ENCODE measurements around the gene SUDS3. TPM values are rescaled to one million over a fixed set of nuclear protein-coding genes. Genes with fewer than 3 reads are reported as not detected.

The SUDS3 gene
- total RNA-seq, 1 experiment from 2014 or later: 50.5 TPM

DNA sequence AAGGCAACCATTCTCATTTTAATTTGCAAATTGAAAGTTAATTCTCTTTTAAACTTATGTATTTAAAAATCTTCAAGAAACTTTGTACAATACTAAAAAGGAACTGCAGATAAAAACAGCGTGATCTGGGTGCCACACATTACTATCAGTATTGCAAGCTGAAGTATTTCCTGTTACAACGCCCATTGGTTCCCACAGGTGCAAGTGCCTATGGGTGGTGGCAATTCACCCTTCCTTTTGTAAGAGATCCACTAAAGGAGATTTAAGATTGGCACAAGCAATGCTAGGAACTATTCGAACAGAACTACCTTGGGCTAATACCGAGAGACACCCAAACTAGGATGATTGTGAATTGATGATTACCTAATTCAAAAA lies 16.8 kb upstream of the SUDS3 start:
- Histone ChIP-seq H2BK12ac (ENCODE audit: insufficient read length, low read depth, low read length) (no peak overlapping the region), H4K91ac (ENCODE audit: insufficient read length, low read depth, low read length) (no peak overlapping the region), H3K23ac (ENCODE audit: insufficient read length, low read depth, low read length) (no peak overlapping the region), H3K56ac (ENCODE audit: insufficient read length, low read depth, low read length) (no peak overlapping the region), H2AK5ac (ENCODE audit: insufficient read length, low read length) (no peak overlapping the region), H3T11ph (ENCODE audit: low read length) (no peak overlapping the region), H3K14ac (ENCODE audit: insufficient read depth, low read length) (no peak overlapping the region), H3K9ac (ENCODE audit: extremely low read depth, insufficient read length, low read length) (no peak overlapping the region), H3K4me1 (ENCODE audit: insufficient read depth, low read length) (no peaks in the 10 kb centered on the region; the same call in 1 of the 2 replicates), H2BK20ac (ENCODE audit: low read depth, low read length, poor library complexity, severe bottlenecking) (no peak overlapping the region), H2BK5ac (ENCODE audit: insufficient read length, low read length) (no peak overlapping the region), H3K27me3 (ENCODE audit: insufficient read depth, low read length) (no peaks in the 10 kb centered on the region), H3K18ac (ENCODE audit: insufficient read length, low read depth, low read length) (no peak overlapping the region), H3K79me2 (ENCODE audit: insufficient read depth, low read length) (no peaks in the 10 kb centered on the region), H2BK120ac (ENCODE audit: low read depth, low read length, poor library complexity, severe bottlenecking) (no peak overlapping the region), H3K79me1 (ENCODE audit: insufficient read depth, low read depth, low read length, poor library complexity, severe bottlenecking) (no peaks in the 10 kb centered on the region), H2AFZ (ENCODE audit: low read length) (no peak overlapping the region), H3K27ac (ENCODE audit: insufficient read length, low read depth, low read length) (no peak overlapping the region), H4K8ac (replicated peaks; ENCODE audit: insufficient read length, low read depth, low read length) (no peak overlapping the region), H3K4ac (ENCODE audit: low read depth, low read length) (no peak overlapping the region), H4K5ac (ENCODE audit: insufficient read length, low read depth, low read length) (no peak overlapping the region), H3K23me2 (ENCODE audit: insufficient read length, low read depth, low read length, poor library complexity, severe bottlenecking) (no peaks in the 10 kb centered on the region), H3K4me2 (ENCODE audit: insufficient read depth, insufficient read length, low read length) (no peak overlapping the region), H3K9me3 (ENCODE audit: control insufficient read depth, low read depth, low read length) (no peaks in the 10 kb centered on the region), H4K20me1 (ENCODE audit: control insufficient read depth, insufficient read depth, insufficient read length) (no peaks in the 10 kb centered on the region), H2BK15ac (ENCODE audit: low read depth, low read length) (no peak overlapping the region)
- H3K9me3 Mint-ChIP-seq: peaks cover 3 to 7% of the 10 kb centered on the region in 2 experiments; a peak in 3 of 5 replicates
- 0 out of 2 replicates have a peak, but pooled peaks cover 1% of the 10 kb centered on the region for H3K27me3 Mint-ChIP-seq (ENCODE audit: low read depth)
- H3K4me3 Mint-ChIP-seq: no peak overlapping the region
- DNase-seq: no peak
- WGBS (ENCODE audit: extremely low coverage, insufficient read length, low lambda C conversion rate): no CpG with 5 or more reads among the region's 4 CpGs
- H3K27ac Mint-ChIP-seq: no peak overlapping the region
- H3K4me1 Mint-ChIP-seq: peaks cover 0 to 7% of the 10 kb centered on the region in 2 experiments; a peak in 1 of 4 replicates
- no peaks in the 10 kb centered on the region; a peak in 3 of 7 replicates for H3K36me3 Mint-ChIP-seq (ENCODE audit: insufficient read depth in 1 of 3, low read depth in 3 of 3)
- TF ChIP-seq, protein P1, sequence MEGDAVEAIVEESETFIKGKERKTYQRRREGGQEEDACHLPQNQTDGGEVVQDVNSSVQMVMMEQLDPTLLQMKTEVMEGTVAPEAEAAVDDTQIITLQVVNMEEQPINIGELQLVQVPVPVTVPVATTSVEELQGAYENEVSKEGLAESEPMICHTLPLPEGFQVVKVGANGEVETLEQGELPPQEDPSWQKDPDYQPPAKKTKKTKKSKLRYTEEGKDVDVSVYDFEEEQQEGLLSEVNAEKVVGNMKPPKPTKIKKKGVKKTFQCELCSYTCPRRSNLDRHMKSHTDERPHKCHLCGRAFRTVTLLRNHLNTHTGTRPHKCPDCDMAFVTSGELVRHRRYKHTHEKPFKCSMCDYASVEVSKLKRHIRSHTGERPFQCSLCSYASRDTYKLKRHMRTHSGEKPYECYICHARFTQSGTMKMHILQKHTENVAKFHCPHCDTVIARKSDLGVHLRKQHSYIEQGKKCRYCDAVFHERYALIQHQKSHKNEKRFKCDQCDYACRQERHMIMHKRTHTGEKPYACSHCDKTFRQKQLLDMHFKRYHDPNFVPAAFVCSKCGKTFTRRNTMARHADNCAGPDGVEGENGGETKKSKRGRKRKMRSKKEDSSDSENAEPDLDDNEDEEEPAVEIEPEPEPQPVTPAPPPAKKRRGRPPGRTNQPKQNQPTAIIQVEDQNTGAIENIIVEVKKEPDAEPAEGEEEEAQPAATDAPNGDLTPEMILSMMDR (conservative IDR thresholded peaks at IDR 0.05): no peak
